UCSD-AML1 (cell line): ENCODE data around the gene ZNF827.

Source experiments
- DNase-seq: peaks from one replicate; lab custom pipeline; 2025; ENCODE audit not compliant: unreplicated experiment; lab: John Stamatoyannopoulos, UW

ZNF827 gene

DNA sequence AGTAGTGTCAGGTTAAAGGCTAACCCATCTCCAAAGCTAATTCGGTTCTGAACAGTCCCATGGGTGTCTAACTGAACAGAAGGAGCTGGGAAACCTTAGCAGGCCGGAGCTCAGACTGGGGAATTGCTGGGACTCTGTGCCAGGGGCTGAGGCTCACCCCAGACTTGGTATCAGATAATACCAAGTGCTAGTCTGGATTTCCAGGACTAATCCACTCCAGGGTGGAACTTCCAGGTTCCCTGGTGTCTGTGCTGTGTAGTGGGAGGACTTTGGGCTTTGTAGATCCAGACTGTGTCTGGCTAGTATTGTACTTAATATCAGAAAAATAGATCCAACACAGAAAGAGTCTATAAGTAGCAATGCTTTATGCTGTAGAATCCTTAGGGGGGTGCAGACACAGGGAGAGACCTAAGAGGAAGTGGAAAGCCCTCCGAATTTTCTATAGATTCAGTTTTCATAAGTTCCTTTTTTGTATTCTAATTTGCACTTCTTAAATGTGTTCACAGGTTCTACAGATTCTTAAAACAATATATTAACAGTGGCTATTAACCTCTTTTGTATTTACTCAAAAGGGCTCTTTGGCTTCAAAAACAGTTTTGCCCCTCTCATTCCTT is 4.1 kb downstream of the ZNF827 start:
- no peak for DNase-seq

DNA sequence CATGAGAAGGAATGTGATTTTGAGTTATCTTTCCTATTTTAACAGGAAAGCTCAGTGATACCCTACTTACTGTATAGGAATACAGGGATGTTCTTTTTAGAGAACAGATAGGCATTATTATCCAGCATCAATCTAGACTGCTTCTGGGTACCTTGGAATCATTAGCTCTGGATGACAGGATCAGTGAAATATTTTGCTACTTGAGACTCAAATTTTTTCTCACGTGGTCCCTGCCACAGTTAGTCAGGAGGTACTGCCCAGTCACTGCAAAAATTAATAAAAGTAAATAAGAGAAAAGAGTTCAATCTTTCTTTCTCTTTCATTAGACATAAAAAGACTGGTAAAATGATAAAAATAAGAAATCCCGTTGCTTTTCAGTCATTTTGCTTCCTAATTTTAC is 5.5 kb downstream of the ZNF827 start:
- no peak for DNase-seq

DNA sequence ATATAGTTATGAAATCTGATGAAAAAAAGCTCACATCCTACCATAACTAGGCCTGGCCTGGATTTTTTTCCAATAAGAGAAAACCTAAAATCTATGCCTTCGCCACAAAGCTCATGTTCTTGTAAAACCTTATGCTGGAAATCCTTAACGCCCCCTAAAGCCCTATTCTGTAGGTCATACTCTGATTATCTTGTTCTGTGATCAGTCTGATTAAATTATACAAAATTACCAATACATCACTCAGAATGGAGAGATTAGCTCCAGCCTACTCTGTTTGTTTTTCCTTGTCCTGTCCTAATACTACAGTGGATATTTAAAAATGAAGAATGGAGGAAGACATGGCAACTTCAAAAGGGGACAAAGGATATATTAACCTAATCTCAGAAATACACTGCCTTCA is 7.2 kb downstream of the ZNF827 start:
- DNase-seq: no peak

DNA sequence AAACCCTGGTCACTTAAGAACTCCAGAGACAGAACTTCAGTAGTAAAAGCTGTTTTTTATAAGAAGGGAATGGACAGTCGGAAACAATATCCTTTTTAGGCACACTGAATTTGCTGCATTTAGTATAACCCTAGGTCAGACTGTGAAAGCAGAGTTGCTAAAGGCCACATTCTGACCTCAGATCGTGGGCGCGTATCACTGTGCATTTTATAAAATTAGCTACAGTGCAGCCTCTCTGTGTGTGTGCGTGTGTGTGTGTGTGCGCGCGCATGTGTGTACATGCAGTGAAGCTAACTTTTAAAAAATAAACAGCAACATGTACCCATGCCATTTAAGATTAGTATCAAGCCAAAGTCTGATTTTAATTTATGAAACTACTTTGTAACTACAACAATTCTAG is 8.0 kb downstream of the ZNF827 start:
- no peak for DNase-seq

DNA sequence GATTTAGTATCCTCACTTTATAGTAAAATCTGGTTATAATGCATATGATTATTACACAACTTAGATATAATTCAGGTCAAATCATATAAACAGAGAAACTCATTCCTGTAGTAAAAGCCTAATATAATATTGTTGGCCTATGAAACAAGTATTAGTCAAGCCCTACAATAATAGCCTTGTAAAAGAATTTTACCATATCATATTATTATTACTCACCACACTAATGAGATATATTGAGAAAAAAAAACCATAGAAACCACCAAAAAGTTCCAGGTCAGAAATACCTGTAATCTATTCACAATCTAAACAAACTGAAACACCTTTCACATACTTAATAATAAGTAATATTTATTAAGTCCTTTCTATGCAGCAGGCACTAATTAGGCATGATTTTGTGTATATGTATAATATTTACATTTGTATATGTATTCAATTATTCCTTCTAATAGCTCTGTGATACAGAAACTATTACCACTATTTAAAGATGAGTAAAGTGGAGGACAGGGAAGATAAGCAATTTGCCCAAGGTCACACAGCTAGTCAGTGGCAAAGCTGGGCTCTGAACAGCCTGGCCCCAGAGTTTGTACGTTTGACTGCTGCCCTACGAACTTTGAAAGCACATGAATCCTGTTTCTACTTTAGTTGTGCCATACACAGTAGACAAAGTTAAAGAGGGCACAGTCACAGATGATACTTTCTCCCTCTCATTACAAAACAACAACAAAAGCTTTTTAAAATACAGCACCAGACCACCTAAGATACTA is 9.0 kb downstream of the ZNF827 start:
- no peak for DNase-seq

DNA sequence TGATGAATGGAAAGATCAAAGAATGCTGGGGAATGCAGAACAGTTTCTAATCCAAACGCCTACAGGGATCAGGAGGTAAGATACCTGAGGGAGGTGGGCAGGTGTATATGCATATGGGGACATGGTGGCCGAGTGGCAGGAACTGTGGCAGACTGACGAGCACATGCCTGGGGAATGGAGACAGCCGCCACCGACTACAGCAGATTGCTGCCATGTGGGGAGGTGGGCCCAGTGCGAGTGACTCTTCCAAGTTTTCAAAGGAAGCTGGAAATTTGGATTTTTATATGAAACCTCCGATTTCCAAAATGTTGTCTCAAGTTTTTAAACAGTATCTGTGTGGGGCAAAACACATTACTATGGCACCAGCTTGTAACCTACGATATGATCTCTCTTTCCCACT is 9.9 kb downstream of the ZNF827 start:
- no peak for DNase-seq

DNA sequence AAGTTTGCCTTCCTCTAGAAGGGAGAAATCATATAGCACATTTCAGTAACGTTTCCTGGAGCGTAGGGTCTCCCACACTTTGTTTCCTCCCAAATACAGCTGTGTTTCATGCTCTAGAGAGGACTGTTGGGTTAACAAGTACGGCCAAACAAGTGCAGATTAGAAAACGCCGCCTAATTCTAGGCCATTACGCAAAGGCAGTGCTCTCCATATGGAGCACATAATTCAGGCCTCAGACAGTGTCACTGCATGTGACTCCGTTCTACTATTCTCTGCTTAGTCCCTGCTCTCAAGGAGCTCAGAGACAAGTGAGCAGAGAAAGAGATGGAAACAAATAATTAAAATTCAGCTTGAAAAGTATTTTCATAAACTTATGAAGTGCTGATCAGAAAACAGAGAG is 11.6 kb downstream of the ZNF827 start:
- DNase-seq: no peak

DNA sequence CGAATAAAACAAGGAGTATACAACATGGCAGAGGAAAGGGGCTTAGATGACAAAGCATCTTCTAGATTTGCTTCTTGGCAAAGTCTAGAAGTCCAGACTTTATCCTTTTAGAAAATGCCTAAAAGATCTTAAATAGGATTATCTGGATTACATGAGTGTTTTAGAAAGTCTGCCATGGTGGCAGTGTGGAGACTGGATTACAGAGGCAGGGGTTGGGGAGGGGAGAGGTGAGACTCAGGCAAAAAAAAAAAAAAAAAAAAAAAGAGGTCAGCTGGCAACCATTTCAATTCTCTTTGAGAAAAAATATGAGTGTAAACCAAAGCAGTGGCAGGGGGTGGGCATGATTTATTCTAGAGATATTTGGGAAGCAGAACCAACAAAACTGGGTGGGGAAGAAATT is 17.4 kb downstream of the ZNF827 start:
- no peak for DNase-seq

DNA sequence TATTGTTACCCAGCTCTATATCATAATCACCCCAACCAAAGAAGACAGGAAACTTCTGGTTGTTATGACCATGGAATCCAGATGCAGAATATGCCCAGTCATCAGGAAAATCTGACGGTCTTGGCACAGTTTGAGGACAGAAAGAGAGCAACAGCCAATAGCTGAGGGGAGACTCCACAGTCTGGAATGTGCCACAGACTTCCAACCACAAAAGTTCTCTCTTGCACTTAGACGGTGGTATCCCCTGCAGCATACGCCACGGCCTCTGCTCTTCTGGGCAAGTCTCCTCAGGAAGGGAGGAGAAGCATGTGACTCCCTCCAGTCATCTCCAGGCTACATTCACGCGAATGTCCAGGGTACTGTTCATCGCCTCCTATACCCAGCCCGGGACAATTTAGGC is 18.4 kb downstream of the ZNF827 start:
- no peak for DNase-seq

DNA sequence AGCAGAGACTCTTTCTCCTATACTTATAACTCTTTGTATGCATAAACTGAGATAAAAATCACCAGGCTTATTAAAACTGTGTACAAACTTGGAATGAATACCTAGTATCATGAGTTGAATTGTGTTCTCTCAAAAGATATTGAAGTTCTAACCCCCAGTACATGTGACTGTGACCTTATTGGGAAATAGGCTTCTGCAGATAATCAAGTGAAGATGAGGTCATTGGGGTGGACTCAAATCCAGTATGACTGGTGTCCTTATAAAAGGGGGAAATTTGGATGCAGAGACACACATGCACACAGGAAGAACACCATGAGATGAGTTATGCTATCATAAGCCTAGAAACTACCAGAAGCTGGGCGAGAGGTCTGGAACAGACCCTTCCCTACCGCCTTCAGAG is 26.2 kb downstream of the ZNF827 start:
- DNase-seq: no peak

DNA sequence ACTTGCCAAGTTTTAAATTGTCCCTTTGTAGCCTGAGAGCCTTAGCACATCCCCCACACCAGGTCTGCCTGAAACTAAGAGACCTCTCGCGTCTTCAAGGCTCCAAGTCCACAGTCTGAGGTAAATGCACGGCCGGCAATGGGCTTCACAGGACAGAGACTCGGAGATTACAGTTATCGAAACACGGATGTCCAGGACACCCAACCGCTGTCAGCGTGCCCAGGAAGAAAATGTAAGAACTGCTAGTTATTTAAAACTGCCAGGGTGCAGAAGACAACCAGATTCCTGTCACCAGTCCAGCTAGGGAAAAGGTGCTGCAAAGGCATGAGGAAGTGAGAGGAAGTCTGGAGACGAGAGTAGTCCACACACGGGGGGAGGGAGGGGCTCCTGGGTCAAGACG is 28.9 kb downstream of the ZNF827 start:
- DNase-seq: no peak

DNA sequence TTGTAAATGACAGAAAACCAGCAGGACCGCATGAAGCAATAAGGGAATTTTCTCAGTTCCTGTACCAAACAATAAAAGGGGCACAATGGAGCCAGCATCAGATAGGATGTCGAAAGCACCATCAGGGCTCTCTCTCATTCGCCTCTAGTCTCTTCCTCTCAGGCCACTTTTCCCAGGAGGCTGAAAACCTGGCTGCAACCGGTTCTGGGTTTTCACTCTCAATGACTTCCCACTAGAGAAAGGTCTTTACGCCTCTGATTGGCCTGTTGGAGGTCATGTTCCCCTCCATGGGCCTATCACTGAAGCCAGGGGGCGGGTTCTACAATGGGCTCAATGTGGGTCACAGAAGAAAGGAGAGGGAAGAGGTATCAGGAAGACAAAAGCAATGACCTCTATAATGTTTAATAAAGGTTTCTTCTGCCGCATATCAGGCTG is 29.3 kb downstream of the ZNF827 start:
- DNase-seq: no peak

DNA sequence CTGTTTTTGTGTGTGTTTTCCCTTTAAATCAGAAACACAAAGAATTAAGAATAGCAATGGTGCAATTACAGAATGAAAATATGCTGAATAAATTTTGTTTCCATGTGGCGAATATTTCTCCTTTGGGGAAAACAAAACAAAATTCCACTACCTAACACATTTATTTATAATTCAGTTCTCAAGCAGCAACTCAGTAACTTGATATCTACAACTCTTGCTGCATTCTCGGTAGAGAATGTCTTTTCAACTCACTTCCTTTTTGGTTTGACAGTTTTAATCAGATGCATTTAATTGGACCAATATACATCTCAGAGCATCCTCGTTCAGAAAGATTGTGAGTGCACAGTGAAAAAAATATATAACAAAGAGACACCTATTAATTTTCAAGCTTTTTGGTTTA is 30.8 kb downstream of the ZNF827 start:
- no peak for DNase-seq

DNA sequence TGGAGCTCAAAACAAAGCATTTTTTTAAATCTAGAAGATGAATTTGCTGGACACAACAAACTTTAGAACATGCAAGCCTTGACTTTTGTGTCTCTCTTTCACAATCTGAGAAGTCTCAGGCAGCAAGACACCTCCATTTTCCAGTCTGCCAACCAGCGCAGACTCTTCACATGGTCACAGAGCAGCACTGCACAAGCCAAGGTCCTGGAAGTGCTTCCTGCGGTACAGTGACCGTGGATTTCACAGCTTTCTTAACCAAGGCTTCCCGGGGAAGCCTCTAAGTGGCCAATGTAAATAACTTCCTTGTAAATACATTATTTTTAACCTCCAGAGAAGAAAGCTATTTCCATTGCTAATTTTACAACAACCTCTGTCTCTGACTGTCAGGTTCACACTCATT is 31.2 kb downstream of the ZNF827 start:
- no peak for DNase-seq

DNA sequence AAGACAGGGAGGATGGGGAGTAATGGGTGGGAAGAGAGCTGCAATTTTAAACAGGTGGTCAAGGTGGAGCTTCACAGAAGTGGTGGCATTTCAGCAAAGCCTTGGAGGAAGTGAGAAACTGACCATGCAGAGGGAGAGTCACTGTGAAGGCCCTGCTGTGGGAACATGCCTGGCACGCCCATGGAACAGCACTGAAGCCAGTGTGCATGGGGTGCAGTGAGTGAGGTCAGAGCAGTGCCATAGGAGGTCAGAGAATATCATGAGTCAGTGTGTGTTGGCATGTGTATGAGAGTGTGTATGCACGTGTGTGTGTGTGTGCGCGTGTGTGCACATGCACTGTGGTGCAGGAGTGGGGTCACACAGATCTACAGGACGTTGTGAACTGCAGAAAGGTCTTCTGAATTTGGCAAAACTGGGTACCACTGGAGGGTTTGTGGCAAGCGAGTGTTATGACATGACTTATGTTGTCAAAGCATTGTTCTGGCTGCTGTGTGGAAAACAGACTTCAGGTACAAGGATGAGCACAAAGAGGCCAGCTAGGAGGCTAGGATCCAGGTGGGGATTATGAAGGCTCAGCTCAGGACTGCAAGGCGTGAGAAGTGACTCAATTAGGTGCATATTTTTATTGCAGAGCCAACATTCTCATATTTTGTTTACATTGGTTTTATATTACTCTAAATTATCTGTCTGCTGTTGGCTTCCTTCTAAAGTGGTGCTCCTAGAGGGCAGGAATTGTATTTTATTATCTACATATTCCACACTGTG is 34.0 kb downstream of the ZNF827 start:
- DNase-seq: no peak

DNA sequence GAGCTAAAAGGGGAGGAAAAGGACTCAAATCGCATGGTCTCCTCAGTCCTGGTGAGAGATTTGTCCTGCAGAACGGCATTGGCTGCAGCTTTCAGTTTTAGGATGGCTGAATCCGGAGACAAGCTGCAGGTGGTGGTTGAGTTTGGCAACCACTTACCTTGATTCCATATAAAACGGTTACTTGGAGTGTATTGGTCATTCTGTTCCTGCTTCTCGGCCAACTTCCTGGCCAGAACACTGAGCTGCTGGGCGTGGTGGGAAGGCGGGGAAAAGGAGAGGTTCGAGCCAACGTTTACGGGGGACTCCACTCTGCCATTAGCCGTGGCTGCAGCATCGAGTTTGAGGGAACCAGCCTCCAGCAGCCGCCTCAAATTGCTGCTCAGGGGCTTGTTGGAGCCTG is 36.1 kb downstream of the ZNF827 start:
- no peak for DNase-seq

DNA sequence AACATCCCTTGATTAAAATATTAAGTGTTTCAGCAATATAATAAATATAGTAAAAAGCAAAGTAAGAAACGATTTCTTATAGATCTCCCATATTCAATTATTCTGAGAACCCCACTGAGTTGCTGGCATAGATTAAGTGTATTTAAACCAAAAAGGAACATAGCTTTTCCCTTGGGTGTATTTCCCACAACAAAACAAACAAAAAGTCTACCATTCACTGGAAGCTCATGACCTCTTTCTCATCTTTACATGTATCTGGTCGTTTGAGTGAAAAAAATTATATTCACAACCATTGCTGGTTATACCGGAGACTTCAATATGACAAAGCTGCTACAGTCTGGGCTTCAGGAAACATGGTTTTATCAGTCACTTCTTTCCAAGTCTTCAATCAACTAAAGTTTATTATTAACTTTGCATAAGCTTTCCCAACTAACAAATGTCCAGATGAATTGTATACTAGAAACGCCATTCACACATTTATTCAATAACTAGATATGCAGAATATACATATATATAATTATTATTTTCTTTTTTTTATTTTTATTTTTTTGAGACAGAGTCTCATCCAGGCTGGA is 38.6 kb downstream of the ZNF827 start:
- DNase-seq: no peak

DNA sequence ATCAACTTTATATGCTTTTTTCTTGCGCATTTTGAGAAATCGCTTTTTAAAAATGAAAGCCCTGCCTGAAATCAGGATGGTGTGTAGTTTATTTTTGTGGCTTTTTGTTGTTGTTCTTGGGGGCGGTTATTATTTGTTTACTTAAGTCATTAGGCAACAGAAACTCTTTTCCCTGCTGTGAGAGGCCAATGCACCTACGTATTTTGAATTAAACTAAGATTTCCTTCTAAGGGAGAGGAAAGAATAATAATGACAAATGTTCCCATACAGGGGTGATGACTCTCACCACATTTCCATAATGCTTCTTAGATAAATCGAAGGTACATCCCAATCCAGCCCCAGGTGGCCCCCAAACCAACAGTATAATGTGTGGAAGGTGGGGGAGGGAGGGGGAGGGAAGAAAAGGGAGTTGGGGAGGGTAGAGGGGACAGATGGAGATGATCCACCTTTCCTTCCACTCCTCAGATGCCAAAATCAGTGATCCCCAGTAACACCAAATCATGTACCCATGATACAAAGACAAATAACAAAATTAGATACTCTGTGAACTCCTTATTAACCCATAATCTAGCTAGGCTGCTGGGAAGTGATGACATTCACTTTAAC is 39.6 kb downstream of the ZNF827 start:
- DNase-seq: no peak

DNA sequence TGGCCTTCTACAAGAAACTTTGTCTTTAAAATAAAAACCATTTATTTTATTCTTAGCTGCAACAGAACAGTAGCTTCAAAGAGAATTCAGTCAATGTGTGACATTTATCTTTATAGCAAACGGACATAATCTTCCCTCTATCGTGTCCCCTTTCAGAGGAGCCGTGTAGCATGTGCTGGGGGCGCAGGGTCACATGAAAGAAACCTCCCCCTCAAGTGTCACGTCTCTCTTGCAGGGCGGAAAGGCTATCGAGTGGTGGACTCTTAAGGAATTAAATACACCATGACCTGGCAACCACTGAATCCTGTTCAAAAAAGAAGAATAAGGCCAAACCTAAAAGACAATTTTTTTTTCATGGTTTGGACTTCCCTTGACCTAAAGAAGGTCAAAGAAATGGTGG is 40.2 kb downstream of the ZNF827 start:
- DNase-seq: no peak

DNA sequence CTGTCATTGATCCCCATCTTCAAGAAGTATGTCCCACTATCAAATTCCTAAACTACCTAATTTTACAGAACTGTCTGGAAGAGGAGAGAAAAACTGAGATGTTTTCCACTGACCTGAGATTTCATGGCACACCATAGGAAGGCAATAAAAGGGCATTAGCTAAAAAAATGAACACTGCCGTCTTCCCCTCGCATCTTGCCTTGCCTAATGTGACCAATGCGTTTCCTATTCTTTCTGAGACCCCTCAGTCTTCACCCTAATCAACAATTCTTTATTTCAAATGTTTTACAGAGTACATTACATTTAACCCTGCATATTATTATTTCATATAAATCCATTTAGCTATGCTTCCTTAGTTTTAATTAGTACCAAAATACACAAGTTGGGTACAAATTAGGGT is 43.6 kb downstream of the ZNF827 start:
- DNase-seq: no peak

DNA sequence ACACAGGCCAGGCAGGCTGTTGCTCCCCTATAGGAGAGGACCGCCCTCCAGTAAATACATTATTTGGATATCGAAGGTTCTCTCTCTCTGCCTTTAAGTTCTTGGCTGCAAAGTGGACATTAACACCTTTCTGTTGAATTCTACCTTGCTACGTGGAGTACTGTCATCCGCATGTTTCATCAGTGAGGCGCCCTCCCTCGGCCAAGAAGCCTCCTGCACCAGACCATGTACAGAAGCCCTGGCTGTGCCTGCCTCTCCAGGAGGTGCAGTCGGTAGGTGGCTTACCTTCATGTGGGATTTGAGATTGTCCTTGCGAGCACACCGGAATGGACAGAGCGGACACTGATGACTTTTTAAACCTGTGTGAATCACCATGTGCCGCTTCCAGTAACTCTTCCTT is 46.7 kb downstream of the ZNF827 start:
- DNase-seq: no peak

DNA sequence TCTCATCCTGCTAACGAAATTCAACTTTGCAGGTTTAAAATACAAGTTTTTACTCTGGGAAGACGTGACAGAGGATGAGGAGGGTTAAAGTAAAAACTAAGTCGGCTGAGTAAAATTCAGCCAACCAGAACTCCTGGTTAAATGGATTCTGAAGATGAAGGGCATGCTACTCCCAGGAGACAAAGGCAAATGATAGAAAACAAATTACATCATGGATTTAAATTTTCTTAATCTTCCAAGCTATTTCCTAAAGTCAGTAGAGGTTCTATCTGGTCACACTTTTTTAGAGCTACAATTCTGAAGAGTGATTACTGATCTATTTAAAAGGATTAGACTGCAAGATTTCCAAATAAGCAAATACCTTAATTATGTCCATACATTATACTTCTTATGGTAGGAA is 47.9 kb downstream of the ZNF827 start:
- no peak for DNase-seq
